ENCODE data around the gene CFAP20. TPM values are rescaled to one million over a fixed set of nuclear protein-coding genes. Genes with fewer than 3 reads are reported as not detected.

The CFAP20 gene
- polyA plus RNA-seq, 3 donors = 17.3 to 24.0 (median 18.8) TPM

DNA sequence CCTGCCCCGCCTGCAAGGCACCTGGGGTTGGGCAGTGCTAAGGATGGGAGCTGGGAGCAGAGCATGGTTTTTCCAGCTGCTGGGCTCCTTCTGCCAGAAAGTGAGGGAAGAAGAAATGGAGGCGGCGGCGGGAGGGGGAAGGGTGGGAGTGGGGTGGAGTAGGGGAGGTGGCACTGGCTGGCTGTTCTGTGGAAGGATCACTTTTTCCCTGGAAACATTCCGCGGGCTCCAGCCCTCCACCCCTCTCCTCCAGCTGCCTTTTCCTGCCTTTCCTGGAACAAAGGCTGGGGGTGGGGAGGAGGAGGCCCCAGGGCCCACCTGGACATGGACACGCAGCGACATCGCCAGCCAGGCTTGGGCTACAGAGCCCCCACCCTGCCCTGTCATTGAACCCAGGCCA is 41.1 kb downstream of the CFAP20 start:
- TF ChIP-seq, protein P1, sequence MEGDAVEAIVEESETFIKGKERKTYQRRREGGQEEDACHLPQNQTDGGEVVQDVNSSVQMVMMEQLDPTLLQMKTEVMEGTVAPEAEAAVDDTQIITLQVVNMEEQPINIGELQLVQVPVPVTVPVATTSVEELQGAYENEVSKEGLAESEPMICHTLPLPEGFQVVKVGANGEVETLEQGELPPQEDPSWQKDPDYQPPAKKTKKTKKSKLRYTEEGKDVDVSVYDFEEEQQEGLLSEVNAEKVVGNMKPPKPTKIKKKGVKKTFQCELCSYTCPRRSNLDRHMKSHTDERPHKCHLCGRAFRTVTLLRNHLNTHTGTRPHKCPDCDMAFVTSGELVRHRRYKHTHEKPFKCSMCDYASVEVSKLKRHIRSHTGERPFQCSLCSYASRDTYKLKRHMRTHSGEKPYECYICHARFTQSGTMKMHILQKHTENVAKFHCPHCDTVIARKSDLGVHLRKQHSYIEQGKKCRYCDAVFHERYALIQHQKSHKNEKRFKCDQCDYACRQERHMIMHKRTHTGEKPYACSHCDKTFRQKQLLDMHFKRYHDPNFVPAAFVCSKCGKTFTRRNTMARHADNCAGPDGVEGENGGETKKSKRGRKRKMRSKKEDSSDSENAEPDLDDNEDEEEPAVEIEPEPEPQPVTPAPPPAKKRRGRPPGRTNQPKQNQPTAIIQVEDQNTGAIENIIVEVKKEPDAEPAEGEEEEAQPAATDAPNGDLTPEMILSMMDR (IDR thresholded peaks at IDR 0.05) = no peak
- no peaks in the 10 kb centered on the region for H3K79me2 ChIP-seq (ENCODE audit: insufficient read depth, low read length)

DNA sequence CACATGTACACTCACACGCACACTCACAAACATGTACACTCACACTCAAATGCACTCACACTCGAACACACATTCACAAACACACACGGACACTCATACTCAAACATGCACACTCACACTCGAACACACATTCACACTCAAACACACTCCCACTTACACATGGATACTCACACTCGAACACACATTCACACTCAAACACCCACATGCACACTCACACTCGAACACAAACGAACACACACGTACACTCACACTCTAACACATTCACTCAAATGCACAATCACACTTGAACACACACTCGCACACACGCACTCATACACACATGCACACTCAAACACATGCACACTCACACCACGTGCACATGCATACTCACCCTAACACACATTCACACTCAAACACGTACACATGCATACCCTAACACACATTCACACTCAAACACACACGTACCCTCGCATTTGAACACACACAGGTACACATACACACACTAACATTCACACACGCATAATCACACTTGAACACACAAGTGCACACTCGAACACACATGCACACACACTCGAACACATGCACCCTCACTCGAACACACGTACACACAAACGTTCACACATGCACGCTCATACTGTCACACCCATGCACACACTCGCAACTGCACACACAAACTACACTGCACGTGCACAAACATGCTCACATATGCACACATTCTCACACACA is 41.8 kb downstream of the CFAP20 start:
- Mint-ChIP-seq H3K27me3 (ENCODE audit: low read depth in 3 of 3) (peaks cover 0 to 5% (median 3%) of the 10 kb centered on the region in 3 donors), H3K9me3 (peaks cover 0 to 3% (median 0%) of the 10 kb centered on the region in 7 donors), H3K36me3 (no peaks in the 10 kb centered on the region), H3K4me1 (peaks cover 2% of the 10 kb centered on the region), H3K4me3 (no peak overlapping the region), H3K27ac (no peak overlapping the region)
- H3K4me1 ChIP-seq (ENCODE audit: control insufficient read depth in 1 of 2, insufficient read depth in 2 of 2, low read length in 2 of 2) = no peaks in the 10 kb centered on the region
- H3K79me2 ChIP-seq (ENCODE audit: insufficient read depth, low read length) = no peaks in the 10 kb centered on the region
- no peak overlapping the region for H3K9ac ChIP-seq (ENCODE audit: insufficient read depth, low read length, poor library complexity, severe bottlenecking)
- H3K27me3 ChIP-seq (ENCODE audit: control insufficient read depth in 2 of 2, insufficient read depth in 2 of 2, low read length in 2 of 2) = no peaks in the 10 kb centered on the region
- H3K4me3 ChIP-seq (replicated peaks in 1 of 3; ENCODE audit: low read depth in 2 of 3, low read length in 3 of 3) = no peak overlapping the region
- intact Hi-C loops (cut with micrococcal nuclease) = no loop called here
- WGBS (ENCODE audit: insufficient coverage) = 96% methylated on average over 23 of the region's 23 CpGs
- no peaks in the 10 kb centered on the region for H4K20me1 ChIP-seq (ENCODE audit: insufficient read depth, low read length)
- no peak overlapping the region for H3K4me2 ChIP-seq (replicated peaks; ENCODE audit: extremely low read depth, low read length, poor library complexity, severe bottlenecking)
- no peaks in the 10 kb centered on the region for H3K9me3 ChIP-seq (replicated peaks in 1 of 2; ENCODE audit: control insufficient read depth in 1 of 2, insufficient read depth in 1 of 2, low read length in 2 of 2)
- H3K36me3 ChIP-seq (replicated peaks in 1 of 2; ENCODE audit: control insufficient read depth in 1 of 2, insufficient read depth in 2 of 2, low read length in 2 of 2) = no peaks in the 10 kb centered on the region
- no peak for DNase-seq
- TF ChIP-seq, protein P1 (IDR thresholded peaks at IDR 0.05) = no peak
- no peak overlapping the region for H2AFZ ChIP-seq (ENCODE audit: insufficient read depth, low read depth, low read length, poor library complexity, severe bottlenecking)
- no peak overlapping the region for H3K27ac ChIP-seq (ENCODE audit: low read depth in 1 of 2, low read length in 2 of 2)

More for the DNA sequence above, 41.1 kb downstream of the CFAP20 start:
- Histone ChIP-seq H3K36me3 (replicated peaks in 1 of 2; ENCODE audit: control insufficient read depth in 1 of 2, insufficient read depth in 2 of 2, low read length in 2 of 2) (no peaks in the 10 kb centered on the region), H3K4me2 (replicated peaks; ENCODE audit: extremely low read depth, low read length, poor library complexity, severe bottlenecking) (no peak overlapping the region), H3K27ac (ENCODE audit: low read depth in 1 of 2, low read length in 2 of 2) (no peak overlapping the region), H4K20me1 (ENCODE audit: insufficient read depth, low read length) (no peaks in the 10 kb centered on the region), H2AFZ (ENCODE audit: insufficient read depth, low read depth, low read length, poor library complexity, severe bottlenecking) (no peak overlapping the region), H3K4me3 (replicated peaks in 1 of 3; ENCODE audit: low read depth in 2 of 3, low read length in 3 of 3) (no peak overlapping the region), H3K9ac (ENCODE audit: insufficient read depth, low read length, poor library complexity, severe bottlenecking) (no peak overlapping the region), H3K4me1 (ENCODE audit: control insufficient read depth in 1 of 2, insufficient read depth in 2 of 2, low read length in 2 of 2) (no peaks in the 10 kb centered on the region), H3K9me3 (replicated peaks in 1 of 2; ENCODE audit: control insufficient read depth in 1 of 2, insufficient read depth in 1 of 2, low read length in 2 of 2) (no peaks in the 10 kb centered on the region), H3K27me3 (ENCODE audit: control insufficient read depth in 2 of 2, insufficient read depth in 2 of 2, low read length in 2 of 2) (no peaks in the 10 kb centered on the region)
- peaks cover 0 to 5% (median 0%) of the 10 kb centered on the region in 3 donors for H3K27me3 Mint-ChIP-seq (ENCODE audit: low read depth in 3 of 3)
- H3K4me3 Mint-ChIP-seq = no peak overlapping the region
- peaks cover 0 to 2% (median 0%) of the 10 kb centered on the region in 7 donors for H3K9me3 Mint-ChIP-seq
- H3K27ac Mint-ChIP-seq = no peak overlapping the region
- DNase-seq = no peak
- peaks cover 2% of the 10 kb centered on the region for H3K4me1 Mint-ChIP-seq
- no CpG with 5 or more reads among the region's 9 CpGs for WGBS (ENCODE audit: insufficient coverage)
- no peaks in the 10 kb centered on the region for H3K36me3 Mint-ChIP-seq
- intact Hi-C loops (cut with micrococcal nuclease) = no loop called here

All from CD14-positive monocyte (primary cell).